GM21447 (cell line): ENCODE measurements around the gene TNFSF13B.
"Not testable (repeated sequence)": the region's sequence is repeated elsewhere in the genome, so short reads cannot be mapped to it uniquely, and the experiment has no call there.

Source experiments
- ATAC-seq: cut with Tn5 transposase; IDR thresholded peaks from one replicate; pipeline ENCODE4 v1.9.1; 2021; ENCODE audit not compliant: unreplicated experiment

The TNFSF13B gene, protein sequence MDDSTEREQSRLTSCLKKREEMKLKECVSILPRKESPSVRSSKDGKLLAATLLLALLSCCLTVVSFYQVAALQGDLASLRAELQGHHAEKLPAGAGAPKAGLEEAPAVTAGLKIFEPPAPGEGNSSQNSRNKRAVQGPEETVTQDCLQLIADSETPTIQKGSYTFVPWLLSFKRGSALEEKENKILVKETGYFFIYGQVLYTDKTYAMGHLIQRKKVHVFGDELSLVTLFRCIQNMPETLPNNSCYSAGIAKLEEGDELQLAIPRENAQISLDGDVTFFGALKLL

DNA sequence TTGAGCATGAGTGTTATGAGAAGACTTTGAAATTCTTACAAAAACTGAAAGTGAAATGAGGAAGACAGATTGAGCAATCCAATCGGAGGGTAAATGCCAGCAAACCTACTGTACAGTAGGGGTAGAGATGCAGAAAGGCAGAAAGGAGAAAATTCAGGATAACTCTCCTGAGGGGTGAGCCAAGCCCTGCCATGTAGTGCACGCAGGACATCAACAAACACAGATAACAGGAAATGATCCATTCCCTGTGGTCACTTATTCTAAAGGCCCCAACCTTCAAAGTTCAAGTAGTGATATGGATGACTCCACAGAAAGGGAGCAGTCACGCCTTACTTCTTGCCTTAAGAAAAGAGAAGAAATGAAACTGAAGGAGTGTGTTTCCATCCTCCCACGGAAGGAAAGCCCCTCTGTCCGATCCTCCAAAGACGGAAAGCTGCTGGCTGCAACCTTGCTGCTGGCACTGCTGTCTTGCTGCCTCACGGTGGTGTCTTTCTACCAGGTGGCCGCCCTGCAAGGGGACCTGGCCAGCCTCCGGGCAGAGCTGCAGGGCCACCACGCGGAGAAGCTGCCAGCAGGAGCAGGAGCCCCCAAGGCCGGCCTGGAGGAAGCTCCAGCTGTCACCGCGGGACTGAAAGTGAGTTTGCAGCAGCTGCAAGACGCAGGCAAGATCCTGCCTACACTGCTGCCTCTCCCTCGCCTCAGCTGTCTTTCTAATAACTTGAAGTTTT, at the start of gene TNFSF13B:
Gene TNFSF13B (plus strand): TSS at position 118 of the 728 bp plus-strand sequence. CDS start 178 bp downstream, at position 296.
- ATAC-seq = peak; percentile 62

DNA sequence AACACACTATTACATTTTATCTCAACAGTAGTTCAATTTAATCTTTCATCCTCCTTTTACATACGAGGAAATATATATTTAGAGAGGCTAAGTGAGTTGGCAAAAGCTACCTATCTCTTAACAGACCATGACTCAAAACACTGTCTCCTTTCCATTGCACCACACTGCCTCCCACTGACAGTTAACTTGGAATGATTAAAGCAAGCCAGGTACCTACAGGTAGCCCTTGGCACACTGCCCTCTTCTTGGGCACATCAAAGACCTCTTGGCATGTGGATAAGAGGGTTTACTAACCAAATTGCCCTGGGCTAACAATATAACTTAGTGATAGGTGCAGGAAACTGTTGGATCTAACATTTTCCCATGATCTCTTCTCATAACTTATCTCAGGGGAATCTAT, 49.5 kb upstream of the TNFSF13B start:
- ATAC-seq = no peak

DNA sequence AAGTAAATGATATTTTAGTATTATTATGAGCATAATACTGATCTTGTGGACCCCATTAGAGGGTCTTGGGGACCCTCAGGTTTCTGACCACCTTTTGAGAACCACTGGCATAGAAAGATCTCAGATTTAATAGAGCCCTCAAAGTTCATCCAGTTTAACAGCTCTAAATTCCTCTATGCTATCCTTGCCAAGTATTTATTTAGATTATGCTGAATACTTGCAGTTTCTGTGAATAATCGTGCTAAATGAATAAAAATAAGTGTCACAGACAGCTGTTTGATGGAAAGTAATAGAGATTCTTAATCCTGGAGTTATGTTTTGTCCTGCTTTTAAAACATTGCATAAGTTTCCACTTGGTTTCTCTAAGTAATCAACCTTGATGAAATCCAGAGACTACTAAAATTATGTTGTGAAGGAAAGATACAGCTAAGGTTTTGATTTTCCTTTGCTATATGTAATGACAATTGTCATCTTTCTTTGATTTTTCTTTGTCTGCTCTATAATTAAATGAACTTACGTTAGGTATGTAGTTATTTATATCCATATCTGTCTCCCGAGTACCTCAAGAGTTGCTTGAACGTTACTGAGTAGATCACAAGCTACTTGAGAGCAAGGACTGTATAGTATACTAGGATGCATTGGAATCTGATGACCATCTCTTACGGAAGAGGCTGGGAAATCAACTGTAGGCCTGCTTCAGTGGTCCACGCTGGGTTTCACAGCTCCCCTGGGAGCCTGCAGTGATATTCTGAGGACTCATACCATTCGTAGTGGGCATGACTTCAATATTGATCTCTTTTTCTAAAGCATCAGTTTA, 45.6 kb upstream of the TNFSF13B start:
- no peak for ATAC-seq

DNA sequence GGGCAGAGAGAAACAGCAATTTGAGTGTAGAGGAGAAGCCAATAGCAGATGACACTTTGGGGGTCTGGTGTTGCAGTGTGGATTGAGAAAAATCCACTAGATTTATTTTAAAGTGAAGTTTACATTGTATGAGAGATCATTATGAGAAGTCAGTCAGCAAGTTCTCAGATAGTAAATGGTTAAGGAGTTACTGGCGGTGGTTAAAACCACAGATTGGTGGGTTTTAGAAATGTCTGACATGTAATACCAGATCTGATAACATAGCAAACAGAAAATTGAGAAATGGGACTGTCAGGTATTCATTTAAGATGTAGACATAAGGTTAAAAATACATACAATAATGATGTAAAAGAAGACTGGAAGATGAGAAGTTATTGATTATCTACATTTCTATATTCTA, 44.1 kb upstream of the TNFSF13B start:
- peak; percentile 41 for ATAC-seq

DNA sequence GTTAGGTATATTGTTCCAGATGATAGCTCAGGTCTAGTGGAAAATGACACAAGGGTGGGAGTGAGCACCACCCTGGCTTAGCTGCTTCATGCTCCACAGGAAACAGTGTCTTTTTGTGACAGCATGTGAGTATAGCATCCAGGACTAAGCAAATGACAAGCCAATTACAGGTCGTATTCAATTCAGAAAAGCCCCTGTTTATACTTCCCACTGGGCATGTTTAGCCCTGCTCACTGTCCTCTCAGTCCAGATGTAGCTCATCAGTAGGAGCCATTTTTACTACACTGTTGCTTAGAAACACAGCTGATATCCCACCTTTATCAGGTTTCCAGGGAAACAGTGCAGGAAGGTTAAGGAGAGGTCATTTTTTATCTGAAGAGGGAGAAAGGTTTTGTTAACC, 43.3 kb upstream of the TNFSF13B start:
- ATAC-seq = no peak

DNA sequence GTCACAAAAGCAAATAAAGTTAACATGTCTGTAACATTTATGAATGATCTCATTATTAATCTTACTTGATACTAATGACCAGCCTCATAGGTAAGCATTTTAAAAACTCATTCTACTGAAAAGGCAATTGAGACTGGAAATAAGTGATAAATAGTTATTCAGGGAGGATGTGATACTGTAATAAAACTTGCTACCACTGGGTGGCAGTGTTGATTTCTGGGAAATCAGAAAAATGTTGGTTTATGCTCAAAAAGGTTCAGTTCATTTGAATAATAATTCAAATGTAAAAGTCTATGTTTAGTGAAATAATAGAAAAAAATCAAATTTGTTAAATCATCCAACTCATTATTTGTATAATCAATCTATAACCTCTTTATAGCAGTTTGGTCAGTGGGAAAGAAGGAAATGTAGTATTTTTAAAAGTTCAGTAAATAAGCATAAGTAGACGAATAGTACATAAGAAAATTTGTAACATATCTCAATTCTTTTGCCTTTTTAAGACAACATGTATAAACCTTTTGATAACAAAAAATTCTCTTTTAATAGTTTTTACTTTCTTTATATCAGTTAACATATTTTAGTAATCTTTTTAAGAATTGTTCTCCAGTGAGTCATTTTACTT, 41.8 kb upstream of the TNFSF13B start:
- ATAC-seq = no peak

DNA sequence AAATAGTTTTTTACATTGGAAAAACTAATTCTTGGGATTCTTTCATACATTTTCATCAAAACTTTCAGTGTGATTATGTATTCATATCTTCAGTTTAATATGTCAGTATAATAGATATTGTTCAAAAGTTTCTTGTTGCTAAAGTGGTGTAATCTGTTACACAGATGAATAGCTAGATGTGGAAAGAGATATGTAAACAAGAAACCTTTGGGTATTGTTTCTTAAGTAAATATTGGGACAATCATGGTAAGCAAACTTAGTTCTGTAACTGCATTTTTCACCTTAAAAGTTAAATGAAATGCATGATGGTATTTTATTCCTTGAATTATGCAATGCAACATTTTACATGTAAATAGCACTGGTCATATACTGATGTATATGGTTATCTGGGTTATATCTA, 39.1 kb upstream of the TNFSF13B start:
- no peak for ATAC-seq

DNA sequence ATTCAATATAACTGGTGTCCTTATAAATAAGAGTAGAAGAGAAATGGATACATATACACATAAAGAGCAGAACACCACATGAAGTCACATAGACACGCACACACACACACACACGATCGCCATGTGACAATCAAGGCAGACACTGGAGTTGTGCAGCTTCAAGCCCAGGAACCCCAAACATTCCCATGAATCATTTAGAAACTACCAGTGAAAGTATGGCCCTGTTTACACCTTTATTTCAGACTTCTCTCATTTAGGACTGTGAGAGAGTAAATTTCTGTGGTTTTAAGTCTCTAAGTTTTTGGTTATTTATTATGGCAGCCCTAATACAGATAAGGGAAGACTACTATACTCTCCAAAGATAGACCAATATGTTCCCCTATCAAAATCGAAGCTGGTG, 20.4 kb upstream of the TNFSF13B start:
- peak; percentile 68 for ATAC-seq

DNA sequence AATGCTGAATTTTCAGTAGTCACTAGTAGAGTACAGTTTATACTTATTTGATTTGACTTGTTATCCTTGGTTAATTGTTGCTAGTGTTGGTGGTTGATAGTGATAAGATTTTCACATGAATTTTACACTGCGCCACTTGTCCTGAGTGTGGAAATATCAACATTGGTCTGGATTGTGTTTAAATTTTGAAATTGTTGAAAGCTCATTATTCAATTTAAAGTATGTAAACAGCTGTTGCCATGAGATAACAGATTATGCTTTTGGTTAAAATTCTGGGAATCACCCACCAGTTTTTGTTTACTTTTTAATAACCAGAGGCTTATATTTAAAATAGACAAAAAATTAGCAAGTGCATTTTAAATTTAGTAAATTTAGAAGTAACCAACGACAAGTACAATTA, 12.3 kb upstream of the TNFSF13B start:
- ATAC-seq = no peak

DNA sequence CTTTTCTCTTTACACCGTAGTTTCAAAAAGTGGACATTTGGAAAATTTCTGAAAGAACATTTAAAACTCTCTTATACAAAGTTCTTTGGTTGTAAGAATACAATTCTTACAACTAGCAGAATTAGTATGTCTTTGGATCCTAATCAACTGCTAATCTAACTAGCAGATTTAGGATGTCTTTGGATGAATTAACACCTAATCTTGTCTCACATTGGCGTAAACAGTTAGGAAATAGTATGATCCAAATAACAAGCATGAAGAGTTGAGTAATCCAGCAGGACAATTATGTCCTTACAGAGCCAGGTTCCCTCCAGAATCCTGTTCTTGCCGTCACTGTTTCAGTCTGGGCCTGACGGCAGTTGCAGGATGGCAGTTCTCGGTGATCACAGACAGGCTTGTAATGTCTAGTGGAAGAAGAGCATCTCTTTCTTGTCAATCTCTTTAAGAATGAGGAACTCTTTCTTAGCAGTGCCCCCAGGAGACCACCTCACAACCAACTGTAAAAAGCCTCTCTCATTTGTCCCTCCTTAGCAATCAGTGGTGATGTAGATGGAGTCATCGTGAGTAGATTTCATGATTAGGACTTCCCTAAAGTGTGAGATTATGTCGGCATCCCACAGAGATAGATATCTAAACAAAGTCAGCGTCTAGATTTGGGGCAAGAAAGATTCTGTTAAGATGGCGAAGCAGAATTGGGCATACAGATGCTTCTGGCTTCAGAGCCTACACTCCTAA, 5.7 kb upstream of the TNFSF13B start:
- ATAC-seq = no peak

DNA sequence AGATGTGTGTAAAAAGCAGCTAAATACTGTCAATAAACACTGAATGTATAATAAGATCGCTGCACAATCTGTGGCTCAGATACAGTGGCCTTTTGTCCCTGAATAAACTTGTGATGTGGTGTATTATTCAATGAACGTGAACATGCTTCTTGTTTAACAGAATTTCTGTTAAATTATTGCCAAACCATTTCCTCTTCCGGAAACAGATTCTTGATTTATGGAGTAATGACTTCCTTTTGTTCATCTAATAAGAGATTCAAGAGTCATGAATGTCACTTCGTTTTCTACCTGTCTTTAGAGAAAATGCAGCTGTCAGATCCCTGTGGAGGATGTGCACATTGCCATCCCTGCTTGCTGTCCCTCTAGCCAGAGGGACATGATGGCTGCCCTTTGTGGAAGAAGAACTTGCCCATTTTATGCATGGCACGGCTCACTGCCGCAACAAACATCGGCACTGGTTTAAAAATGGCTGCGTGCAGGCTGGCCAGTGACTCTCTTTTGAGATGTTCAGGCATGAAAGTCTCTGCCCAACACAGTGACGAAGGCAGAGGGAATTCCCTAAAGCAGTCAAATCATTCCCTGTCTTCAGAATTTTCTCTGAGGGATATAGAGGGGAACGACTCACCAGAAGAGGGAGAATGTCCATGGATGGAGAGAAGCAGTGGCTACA, 3.1 kb upstream of the TNFSF13B start:
- ATAC-seq = no peak

DNA sequence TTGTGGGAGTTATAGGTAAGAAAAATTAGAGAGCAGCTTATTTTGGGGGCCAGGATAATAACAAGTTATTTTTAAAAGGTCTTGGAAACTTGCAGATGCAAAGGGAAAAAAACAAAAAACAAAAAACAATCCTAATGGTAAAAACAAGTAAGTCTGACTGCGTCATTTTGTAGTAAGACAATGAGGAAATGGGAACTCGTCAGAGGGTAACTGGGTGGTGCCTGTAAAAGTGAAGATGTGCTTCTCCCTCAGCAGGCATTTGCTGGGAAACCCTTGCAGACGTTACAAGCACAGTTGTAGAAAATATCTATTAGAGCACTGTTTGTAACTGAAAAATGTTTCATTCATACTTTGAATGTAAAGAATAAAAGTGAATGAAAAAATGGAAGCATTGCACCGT, 2.2 kb upstream of the TNFSF13B start:
- ATAC-seq = no peak

DNA sequence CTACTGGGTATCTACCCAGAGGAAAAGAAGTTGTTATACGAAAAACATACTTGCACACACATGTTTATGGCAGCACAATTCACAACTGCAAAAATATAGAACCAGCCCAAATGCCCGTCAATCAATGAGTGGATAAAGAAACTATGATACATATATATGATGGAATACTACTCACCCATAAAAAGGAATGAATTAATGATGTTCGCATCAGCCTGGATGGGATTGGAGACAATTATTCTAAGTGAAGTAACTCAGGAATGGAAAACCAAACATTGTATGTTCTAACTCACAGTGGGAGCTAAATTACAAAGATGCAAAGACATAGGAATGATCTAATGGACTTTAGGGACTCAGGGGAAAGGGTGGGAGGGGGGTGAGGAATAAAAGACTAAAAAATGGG, 1.7 kb upstream of the TNFSF13B start:
- not testable (repeated sequence) for ATAC-seq

DNA sequence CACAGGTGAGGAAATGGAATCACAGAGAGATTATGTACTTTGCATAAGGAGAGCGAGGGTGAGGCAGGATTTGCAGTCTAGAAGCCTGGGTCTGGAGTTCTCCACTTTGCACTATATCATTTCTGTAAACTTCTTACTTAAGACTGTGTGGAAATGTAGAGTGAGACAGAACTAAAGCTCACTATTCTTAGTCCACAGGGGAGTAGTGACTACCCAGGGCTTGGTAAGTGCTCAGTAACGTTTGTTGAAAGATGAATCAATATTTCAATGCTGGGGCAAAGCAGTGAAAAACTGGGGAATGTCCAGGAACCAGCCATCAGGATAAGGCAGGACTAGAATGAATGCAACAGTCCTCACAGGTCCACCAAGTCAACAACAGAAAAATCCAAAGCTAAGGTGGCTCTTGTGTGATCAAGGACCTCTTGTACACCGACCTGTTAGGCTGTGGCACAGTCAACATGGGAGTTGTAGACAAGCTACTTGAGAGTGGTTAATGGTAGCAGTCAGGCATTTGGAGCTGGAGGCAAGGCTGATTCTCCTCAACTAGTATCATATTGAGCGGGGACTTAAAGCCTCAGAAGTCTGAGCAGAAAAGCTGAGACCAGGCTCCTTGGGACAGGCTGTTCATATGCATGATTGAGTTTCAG, 929 bp upstream of the TNFSF13B start:
- ATAC-seq = peak; percentile 26

DNA sequence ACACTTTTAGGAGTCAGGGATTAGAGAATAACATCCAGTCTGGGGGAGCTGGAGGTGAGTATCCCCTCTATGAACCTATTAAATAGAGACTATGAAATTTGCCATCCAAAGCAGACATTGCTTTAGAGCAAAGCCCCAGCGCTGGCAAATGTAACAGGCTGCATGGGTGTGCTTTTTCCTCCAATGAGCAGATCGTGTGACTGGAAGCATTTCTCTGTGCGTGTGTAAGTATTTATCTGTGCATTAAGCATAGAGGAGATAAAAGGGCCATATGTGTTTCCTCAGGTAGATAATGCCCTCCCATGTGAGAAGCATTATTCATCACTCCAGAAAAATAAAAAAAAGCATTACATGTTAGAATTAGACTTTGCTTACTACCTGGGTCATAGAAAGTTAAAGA, 924 bp downstream of the TNFSF13B start:
- peak; percentile 17 for ATAC-seq

DNA sequence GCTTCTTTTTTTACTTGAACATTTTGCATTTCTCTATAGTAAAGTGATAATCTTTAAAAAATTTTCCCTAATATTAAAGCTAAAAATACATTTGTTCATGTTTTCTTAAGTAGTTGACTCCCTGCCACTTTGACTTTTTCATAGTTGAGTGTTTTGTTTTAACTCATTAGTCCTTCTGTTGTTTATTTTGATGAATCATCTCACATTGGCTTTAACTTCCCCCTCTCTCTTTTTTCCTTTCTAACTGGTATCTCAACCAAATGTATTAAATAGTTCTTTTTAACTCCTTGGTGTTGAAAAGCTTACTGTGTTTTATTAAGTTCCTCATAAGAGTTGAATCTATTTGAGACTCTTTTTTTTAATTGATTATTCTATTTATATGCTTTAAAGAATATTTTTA, 2.8 kb downstream of the TNFSF13B start:
- ATAC-seq = no peak

DNA sequence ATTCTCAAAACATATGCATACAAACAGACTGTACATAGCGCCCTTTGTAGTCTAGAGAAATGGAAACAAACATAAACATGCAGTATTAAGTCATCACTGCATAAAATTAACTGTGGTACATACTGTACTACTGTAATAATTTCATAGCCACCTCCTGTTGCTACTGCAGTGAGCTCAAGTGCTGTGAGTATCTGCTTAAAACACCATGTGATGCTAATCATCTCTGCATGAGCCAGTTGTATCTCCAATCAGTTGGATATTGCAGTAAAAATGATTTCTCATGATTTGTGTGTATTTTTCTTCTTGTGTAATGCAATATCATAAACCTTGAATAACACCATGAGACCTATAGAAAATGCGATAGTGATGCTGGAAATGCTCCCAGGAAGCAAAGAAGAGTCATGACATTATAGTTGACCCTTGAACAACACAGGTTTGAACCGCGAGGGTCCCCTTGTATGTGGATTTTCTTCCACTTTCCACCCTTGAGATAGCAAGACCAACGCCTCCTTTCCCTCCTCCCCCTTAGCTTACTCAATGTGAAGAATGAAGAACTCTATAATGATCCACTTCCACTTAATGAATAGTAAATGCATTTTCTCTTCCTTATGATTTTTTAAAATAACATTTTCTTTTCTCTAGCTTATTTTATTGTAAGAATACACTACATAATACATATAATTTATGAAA, 4.1 kb downstream of the TNFSF13B start:
- no peak for ATAC-seq

DNA sequence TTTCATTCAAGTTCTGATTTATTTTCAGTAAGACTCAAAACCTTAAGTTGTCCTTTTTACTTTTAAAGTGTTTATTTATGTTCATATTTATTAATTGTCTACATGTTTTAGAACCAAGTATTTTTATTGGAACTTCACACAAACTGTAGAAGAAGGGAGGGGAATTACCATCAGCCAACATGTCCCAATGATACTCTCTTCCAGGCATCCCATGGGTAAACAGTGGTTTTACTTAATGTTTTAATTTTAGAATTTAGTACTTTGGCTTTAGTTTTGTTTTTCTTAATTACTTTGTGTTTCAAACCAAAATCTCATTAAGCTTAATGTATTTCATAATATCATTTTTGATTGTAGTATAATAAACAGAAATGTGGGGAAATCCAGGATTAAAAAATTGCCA, 5.2 kb downstream of the TNFSF13B start:
- no peak for ATAC-seq

DNA sequence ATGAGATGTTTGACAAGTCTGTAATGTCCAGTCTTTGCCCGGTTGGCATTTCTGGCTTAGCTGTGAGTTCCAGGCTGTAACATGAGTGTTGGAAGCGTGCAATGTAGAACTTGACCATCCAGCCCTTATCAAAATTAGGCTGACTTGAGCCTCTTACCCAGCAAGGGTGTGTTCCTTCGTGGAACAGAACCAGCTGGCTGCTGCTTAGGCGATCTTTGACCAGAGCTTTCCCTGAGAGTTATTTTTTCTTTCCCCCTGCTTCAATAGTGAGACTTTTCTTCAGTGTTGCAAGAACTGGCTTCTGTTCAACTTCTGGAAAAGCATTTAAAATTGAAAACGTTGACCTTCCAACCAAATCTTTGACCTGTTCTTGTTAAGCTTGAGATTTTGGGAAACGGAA, 6.5 kb downstream of the TNFSF13B start:
- ATAC-seq = no peak
